HUES48 (cell line): ENCODE results near the gene IGFN1.
"Not testable (repeated sequence)": the region's sequence is repeated elsewhere in the genome, so short reads cannot be mapped to it uniquely, and the experiment has no call there.

Experiments used
- H3K27ac ChIP-seq: one replicate; pipeline ENCODE4 v1.7.0; 2013; ENCODE audit warnings: low read depth, low read length, inconsistent platforms
- H3K27me3 ChIP-seq: 2 replicates; pipeline ENCODE4 v1.6.1; 2013; ENCODE audit warnings: mild to moderate bottlenecking, low read length; ENCODE audit not compliant: control insufficient read depth, insufficient read depth
- H3K36me3 ChIP-seq: 2 replicates; pipeline ENCODE4 v1.6.1; 2013; ENCODE audit warnings: low read length; ENCODE audit not compliant: control insufficient read depth, insufficient read depth
- H3K4me1 ChIP-seq: 2 replicates; pipeline ENCODE4 v1.6.1; 2013; ENCODE audit warnings: mild to moderate bottlenecking, low read length; ENCODE audit not compliant: control insufficient read depth, insufficient read depth
- H3K4me3 ChIP-seq: 2 replicates; pipeline ENCODE4 v1.5.1; 2013; ENCODE audit warnings: mild to moderate bottlenecking, low read depth, low read length
- H3K9ac ChIP-seq: 2 replicates; pipeline ENCODE4 v1.6.1; 2013; ENCODE audit warnings: mild to moderate bottlenecking, low read depth, low read length, moderate library complexity
- H3K9me3 ChIP-seq: 2 replicates; pipeline ENCODE4 v1.6.1; 2013; ENCODE audit warnings: low read length; ENCODE audit not compliant: control insufficient read depth, insufficient read depth

Gene IGFN1

DNA sequence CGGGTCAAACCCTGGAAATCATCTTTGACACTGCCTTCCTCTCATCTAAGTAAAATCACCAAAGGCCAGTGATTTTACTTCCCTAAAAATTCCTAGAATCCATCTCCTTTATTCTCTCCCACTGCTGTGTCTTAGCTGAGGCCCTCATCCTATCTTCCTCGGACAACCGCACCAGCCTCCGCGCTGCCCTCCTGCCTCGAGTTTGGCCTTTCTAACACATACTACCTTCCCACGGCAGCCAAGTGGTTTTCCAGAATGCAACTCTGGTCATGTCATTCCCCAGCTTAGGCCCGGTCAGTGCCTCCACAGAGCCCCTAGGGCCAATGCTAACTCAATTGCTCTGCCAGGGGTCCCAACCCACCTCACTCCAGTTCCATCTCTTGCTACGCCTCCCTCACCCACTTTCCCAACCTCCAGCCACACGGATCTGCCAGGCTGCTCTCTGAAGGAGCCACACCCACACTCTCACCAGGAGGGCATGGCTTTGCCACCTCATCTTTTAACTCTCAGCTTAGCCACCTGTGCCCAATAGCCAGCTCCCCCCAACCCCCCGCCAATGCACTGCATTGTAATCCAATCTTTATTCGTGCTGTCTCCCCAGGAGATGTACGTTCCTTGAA is 43.1 kb upstream of the IGFN1 start:
- Histone ChIP-seq H3K36me3 (peaks cover 100% of the 10 kb centered on the region), H3K9me3 (no peaks in the 10 kb centered on the region), H3K4me3 (no peak overlapping the region)

DNA sequence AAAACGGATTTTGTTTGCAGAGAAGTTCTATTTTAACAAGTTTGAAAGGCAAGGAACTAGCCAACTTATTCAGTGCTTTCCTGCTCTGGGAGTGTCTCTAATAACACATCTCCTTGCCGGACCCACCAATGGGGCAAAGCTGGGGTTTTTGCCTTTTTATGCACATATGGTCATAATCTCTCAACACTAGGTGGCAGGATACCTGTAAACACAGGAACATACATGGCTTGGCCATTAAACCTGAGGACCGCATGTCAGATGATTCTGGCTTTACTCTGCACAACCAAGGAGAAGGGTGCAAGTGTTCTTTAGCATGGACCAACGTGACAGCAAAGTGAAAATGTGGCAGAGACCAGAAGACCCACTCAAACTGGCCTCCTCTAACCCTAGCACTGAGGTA is 41.2 kb upstream of the IGFN1 start:
- Histone ChIP-seq H3K9ac (no peak overlapping the region), H3K36me3 (peaks cover 86% of the 10 kb centered on the region), H3K4me3 (no peak overlapping the region), H3K27ac (no peak overlapping the region), H3K27me3 (no peaks in the 10 kb centered on the region), H3K9me3 (no peaks in the 10 kb centered on the region), H3K4me1 (peaks cover 6% of the 10 kb centered on the region; the same call in 1 of the 2 replicates)

More for the DNA sequence above, 43.1 kb upstream of the IGFN1 start:
- H3K9ac ChIP-seq, result no peak overlapping the region
- H3K27ac ChIP-seq, result no peak overlapping the region
- no peaks in the 10 kb centered on the region for H3K27me3 ChIP-seq
- H3K4me1 ChIP-seq, result no peaks in the 10 kb centered on the region

- Histone ChIP-seq H3K36me3 (peaks cover 42% of the 10 kb centered on the region), H3K27ac (peak overlapping the region; percentile 65), H3K4me3 (peak overlapping the region; percentile 75), H3K27me3 (no peaks in the 10 kb centered on the region), H3K4me1 (peaks cover 12% of the 10 kb centered on the region; the same call in 1 of the 2 replicates), H3K9ac (peak overlapping the region; percentile 69), H3K9me3 (no peaks in the 10 kb centered on the region)
Measured at GRCh38 chr1:201153474-201154388, 36.9 kb upstream of the IGFN1 start.

- Histone ChIP-seq H3K4me3 (peak within 1 kb of the TSS; percentile 75), H3K27ac (peak within 1 kb of the TSS; percentile 65), H3K4me1 (peaks cover 12% of the 10 kb centered on the region; the same call in 1 of the 2 replicates), H3K36me3 (peaks cover 34% of the 10 kb centered on the region), H3K27me3 (no peaks in the 10 kb centered on the region), H3K9ac (peak within 1 kb of the TSS; percentile 69), H3K9me3 (no peaks in the 10 kb centered on the region)
Measured at GRCh38 chr1:201154389-201155165, 36.0 kb upstream of the IGFN1 start, which contains the start of gene TMEM9. TMEM9 (minus strand) TSS chr1:201154474; CDS start chr1:201153923, 551 bp downstream.

- no peak overlapping the region for H3K9ac ChIP-seq
- no peak overlapping the region for H3K27ac ChIP-seq
- H3K9me3 ChIP-seq, result no peaks in the 10 kb centered on the region
- peaks cover 26% of the 10 kb centered on the region for H3K36me3 ChIP-seq
- no peaks in the 10 kb centered on the region for H3K27me3 ChIP-seq
- no peak overlapping the region for H3K4me3 ChIP-seq
- H3K4me1 ChIP-seq, result peaks cover 12% of the 10 kb centered on the region; the same call in 1 of the 2 replicates
Measured at GRCh38 chr1:201155354-201155753, 35.3 kb upstream of the IGFN1 start.

GRCh38 chr1:201156346-201156745 is 34.3 kb upstream of the IGFN1 start:
- H3K4me1 ChIP-seq, result peaks cover 12% of the 10 kb centered on the region; the same call in 1 of the 2 replicates
- H3K9me3 ChIP-seq, result no peaks in the 10 kb centered on the region
- H3K27ac ChIP-seq, result no peak overlapping the region
- no peaks in the 10 kb centered on the region for H3K27me3 ChIP-seq
- H3K36me3 ChIP-seq, result peaks cover 16% of the 10 kb centered on the region
- no peak overlapping the region for H3K4me3 ChIP-seq
- H3K9ac ChIP-seq, result no peak overlapping the region

DNA sequence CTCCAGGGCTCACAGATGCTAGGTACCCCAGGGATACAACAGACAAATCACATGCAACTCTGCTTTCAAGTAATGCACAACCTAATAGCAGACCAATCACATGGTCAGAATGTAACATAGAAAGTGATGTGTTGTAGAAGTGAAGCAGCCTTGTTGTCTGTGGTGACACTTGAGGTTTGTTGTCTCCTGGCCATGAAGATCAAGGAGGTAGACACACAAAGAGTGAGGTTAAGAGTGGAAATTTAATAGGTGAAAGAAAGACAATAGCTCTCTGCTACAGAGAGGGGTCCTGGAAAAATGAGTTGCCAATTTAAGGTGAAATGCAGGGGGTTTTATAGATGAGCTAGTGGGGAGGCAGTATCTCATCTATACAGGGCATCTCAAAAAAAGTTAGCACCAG is 33.8 kb upstream of the IGFN1 start:
- no peaks in the 10 kb centered on the region for H3K27me3 ChIP-seq
- H3K9ac ChIP-seq, result no peak overlapping the region
- H3K4me1 ChIP-seq, result peaks cover 12% of the 10 kb centered on the region; the same call in 1 of the 2 replicates
- no peaks in the 10 kb centered on the region for H3K9me3 ChIP-seq
- H3K4me3 ChIP-seq, result no peak overlapping the region
- peaks cover 11% of the 10 kb centered on the region for H3K36me3 ChIP-seq
- H3K27ac ChIP-seq, result no peak overlapping the region

GRCh38 chr1:201157949-201158348 is 32.7 kb upstream of the IGFN1 start:
- Histone ChIP-seq H3K4me3 (no peak overlapping the region), H3K36me3 (peaks cover under 1% of the 10 kb centered on the region; the same call in 1 of the 2 replicates), H3K9ac (no peak overlapping the region), H3K27me3 (no peaks in the 10 kb centered on the region), H3K9me3 (no peaks in the 10 kb centered on the region), H3K27ac (no peak overlapping the region), H3K4me1 (peaks cover 12% of the 10 kb centered on the region; the same call in 1 of the 2 replicates)

GRCh38 chr1:201163036-201163435 is 27.6 kb upstream of the IGFN1 start:
- H3K9me3 ChIP-seq, H3K27ac ChIP-seq, H3K36me3 ChIP-seq, H3K27me3 ChIP-seq, H3K4me1 ChIP-seq, H3K9ac ChIP-seq, H3K4me3 ChIP-seq: not testable (repeated sequence)

- H3K9ac ChIP-seq, result no peak overlapping the region
- H3K27ac ChIP-seq, result no peak overlapping the region
- no peak overlapping the region for H3K4me3 ChIP-seq
- H3K27me3 ChIP-seq, result no peaks in the 10 kb centered on the region
- no peaks in the 10 kb centered on the region for H3K36me3 ChIP-seq
- H3K4me1 ChIP-seq, result no peaks in the 10 kb centered on the region
- H3K9me3 ChIP-seq, result no peaks in the 10 kb centered on the region
Measured at GRCh38 chr1:201163707-201164106, 26.9 kb upstream of the IGFN1 start.
